SU-DHL-6 (cell line): ENCODE measurements around the gene NCOA4.
A peak's percentile ranks its signal among the peaks of the same experiment; 100 is the strongest.

Experiments used
- H2AFZ ChIP-seq: fragments of 200-600 bp; sonication (generic); 2 replicates; pipeline ENCODE4 v1.6.1; 2014; ENCODE audit warnings: low read depth, mild to moderate bottlenecking, moderate library complexity, mixed read lengths, antibody characterized with exemption, low read length; ENCODE audit not compliant: severe bottlenecking
- H3F3A ChIP-seq: fragments of 200-600 bp; shearing (Covaris generic); 2 replicates; pipeline ENCODE4 v1.6.0; 2016; ENCODE audit warnings: antibody characterized with exemption, mild to moderate bottlenecking; ENCODE audit not compliant: insufficient read depth
- H3K27ac ChIP-seq: fragments of 200-600 bp; sonication (generic); 2 replicates; pipeline ENCODE4 v1.5.1; 2016; ENCODE audit warnings: low read depth, mild to moderate bottlenecking, low read length, moderate library complexity, mixed read lengths
- H3K27me3 ChIP-seq: fragments of 200-600 bp; sonication (generic), shearing (Covaris generic); 2 replicates; pipeline ENCODE4 v1.6.0; 2014; ENCODE audit warnings: mild to moderate bottlenecking, low read length
- H3K36me3 ChIP-seq: fragments of 200-600 bp; sonication (generic); 2 replicates; pipeline ENCODE4 v1.6.1; 2014; ENCODE audit warnings: mild to moderate bottlenecking, low read length, mixed read lengths
- H3K4me2 ChIP-seq: fragments of 300-600, 200-600 bp; shearing (Covaris generic), sonication (generic); 2 replicates; pipeline ENCODE4 v1.6.0; 2014; ENCODE audit warnings: low read length, low read depth, mild to moderate bottlenecking; ENCODE audit not compliant: poor library complexity, severe bottlenecking
- H3K4me3 ChIP-seq: fragments of 200-600 bp; sonication (generic); 2 replicates; pipeline ENCODE4 v1.5.1; 2014; ENCODE audit warnings: antibody characterized with exemption, low read length, mild to moderate bottlenecking, mixed read lengths; ENCODE audit not compliant: insufficient read depth, poor library complexity, severe bottlenecking
- H3K79me2 ChIP-seq: fragments of 200-600 bp; sonication (generic); 2 replicates; pipeline ENCODE4 v1.6.1; 2014; ENCODE audit warnings: mild to moderate bottlenecking, low read length, moderate library complexity; ENCODE audit not compliant: insufficient read depth
- H3K9ac ChIP-seq: fragments of 200-600 bp; sonication (generic); 2 replicates; pipeline ENCODE4 v1.7.0; 2014; ENCODE audit warnings: mild to moderate bottlenecking, low read length
- H3K9me2 ChIP-seq: fragments of 200-600 bp; sonication (generic); replicated peaks from 2 replicates; pipeline ENCODE4 v1.6.1; 2014; ENCODE audit warnings: low read length; ENCODE audit not compliant: insufficient read depth
- H3K9me3 ChIP-seq: fragments of 200-600 bp; sonication (generic); 2 replicates; pipeline ENCODE4 v1.6.1; 2014; ENCODE audit warnings: low read length, mixed read lengths; ENCODE audit not compliant: insufficient read depth
- H4K20me1 ChIP-seq: fragments of 200-600 bp; sonication (generic); 2 replicates; pipeline ENCODE4 v1.6.1; 2014; ENCODE audit warnings: low read depth, mild to moderate bottlenecking, antibody characterized with exemption, low read length, moderate library complexity, mixed read lengths
- EZH2phosphoT487 ChIP-seq: fragments of 200-600 bp; sonication (generic), shearing (Covaris generic); conservative IDR thresholded peaks from 2 replicates; pipeline ENCODE4 v1.6.1; 2018; ENCODE audit warnings: mild to moderate bottlenecking, antibody characterized with exemption, low read length, moderate library complexity, mixed read lengths
- TF ChIP-seq, protein P1 (sequence below): fragments of 200-600 bp; sonication (generic); IDR thresholded peaks from one replicate; pipeline ENCODE4 v1.5.1; 2017; ENCODE audit warnings: antibody characterized with exemption, mild to moderate bottlenecking, low read length, moderate library complexity; ENCODE audit not compliant: insufficient read depth, poor library complexity, severe bottlenecking

NCOA4 gene

DNA sequence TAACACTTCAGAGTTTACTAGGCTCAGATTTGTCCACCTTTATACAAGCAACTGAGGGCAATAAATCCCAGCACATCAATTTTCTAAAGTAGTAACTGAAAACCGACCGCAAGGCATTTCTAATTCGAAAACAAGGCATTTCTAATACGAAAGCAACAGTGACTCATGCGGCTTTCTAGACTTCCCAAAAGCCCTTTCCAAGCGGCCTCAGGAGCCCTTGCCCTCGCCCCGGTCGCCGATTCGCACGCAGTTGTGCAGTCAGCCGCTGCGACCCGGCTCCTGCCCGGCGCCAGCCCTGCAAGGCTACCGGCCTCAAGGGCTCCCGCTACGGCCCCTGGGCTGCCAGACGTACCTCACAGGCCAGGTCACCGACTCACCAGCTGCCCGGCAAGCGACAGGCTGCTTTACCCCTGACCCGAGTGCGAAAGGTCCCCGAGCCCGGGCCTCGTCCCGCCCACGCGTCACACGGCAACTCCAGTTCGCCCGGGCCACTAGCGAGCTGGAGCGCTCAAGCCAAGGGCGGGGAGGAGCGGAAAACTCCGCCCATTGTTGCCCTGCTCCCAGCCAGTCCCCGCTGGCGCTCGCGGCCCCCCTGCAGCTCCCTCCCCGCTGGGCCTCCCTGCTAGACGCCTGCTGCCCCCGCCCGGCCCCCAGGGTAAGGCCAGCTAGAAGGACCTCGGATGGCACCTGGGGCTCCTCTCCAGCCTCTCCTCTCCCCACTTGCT lies 7.3 kb downstream of the NCOA4 start:
- Histone ChIP-seq H4K20me1 (peaks cover 44% of the 10 kb centered on the region), H3K4me3 (peak overlapping the region; percentile 26), H3K9me2 (no peaks in the 10 kb centered on the region)

DNA sequence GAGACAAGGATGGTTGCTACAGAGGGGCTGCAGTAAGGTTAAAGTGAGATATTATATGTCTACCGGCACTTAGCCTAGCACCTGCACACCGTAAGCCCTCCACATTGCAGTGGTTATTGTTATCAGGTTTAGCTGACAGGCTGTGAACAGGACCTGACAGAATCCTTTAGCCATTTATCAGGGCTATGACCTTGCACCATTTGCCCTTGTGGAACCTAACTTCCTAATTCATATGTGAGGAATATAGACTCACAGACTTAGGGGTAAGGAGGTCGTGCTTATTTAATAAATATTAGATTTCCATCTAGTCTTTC lies 10.1 kb downstream of the NCOA4 start:
- Histone ChIP-seq H3K27me3 (no peaks in the 10 kb centered on the region), H3K27ac (no peak overlapping the region), H3K36me3 (peaks cover 3% of the 10 kb centered on the region; the same call in 1 of the 2 replicates), H3K9me2 (no peaks in the 10 kb centered on the region), H3K79me2 (peaks cover 100% of the 10 kb centered on the region), H3K9ac (no peak overlapping the region), H2AFZ (no peak overlapping the region), H3K4me3 (no peak overlapping the region), H3K4me2 (no peak overlapping the region), H3F3A (no peaks in the 10 kb centered on the region), H3K9me3 (no peaks in the 10 kb centered on the region), H4K20me1 (peaks cover 19% of the 10 kb centered on the region)
- no peak for TF ChIP-seq EZH2phosphoT487
- TF ChIP-seq, protein P1, sequence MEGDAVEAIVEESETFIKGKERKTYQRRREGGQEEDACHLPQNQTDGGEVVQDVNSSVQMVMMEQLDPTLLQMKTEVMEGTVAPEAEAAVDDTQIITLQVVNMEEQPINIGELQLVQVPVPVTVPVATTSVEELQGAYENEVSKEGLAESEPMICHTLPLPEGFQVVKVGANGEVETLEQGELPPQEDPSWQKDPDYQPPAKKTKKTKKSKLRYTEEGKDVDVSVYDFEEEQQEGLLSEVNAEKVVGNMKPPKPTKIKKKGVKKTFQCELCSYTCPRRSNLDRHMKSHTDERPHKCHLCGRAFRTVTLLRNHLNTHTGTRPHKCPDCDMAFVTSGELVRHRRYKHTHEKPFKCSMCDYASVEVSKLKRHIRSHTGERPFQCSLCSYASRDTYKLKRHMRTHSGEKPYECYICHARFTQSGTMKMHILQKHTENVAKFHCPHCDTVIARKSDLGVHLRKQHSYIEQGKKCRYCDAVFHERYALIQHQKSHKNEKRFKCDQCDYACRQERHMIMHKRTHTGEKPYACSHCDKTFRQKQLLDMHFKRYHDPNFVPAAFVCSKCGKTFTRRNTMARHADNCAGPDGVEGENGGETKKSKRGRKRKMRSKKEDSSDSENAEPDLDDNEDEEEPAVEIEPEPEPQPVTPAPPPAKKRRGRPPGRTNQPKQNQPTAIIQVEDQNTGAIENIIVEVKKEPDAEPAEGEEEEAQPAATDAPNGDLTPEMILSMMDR = no peak

More for the DNA sequence above, 7.3 kb downstream of the NCOA4 start:
- Histone ChIP-seq H2AFZ (no peak overlapping the region), H3K36me3 (no peaks in the 10 kb centered on the region), H3K27ac (no peak overlapping the region), H3K9me3 (no peaks in the 10 kb centered on the region), H3K4me2 (peak overlapping the region; percentile 45), H3F3A (no peaks in the 10 kb centered on the region), H3K9ac (peak overlapping the region; percentile 6), H3K79me2 (peaks cover 100% of the 10 kb centered on the region), H3K27me3 (no peaks in the 10 kb centered on the region)
- TF ChIP-seq EZH2phosphoT487 = no peak
- TF ChIP-seq, protein P1 = no peak

GRCh38 chr10:46019569-46020343 lies 10.7 kb downstream of the NCOA4 start:
- Histone ChIP-seq H2AFZ (no peak overlapping the region), H3K4me3 (no peak overlapping the region), H3F3A (no peaks in the 10 kb centered on the region), H3K79me2 (peaks cover 95% of the 10 kb centered on the region), H3K36me3 (peaks cover 3% of the 10 kb centered on the region; the same call in 1 of the 2 replicates), H3K4me2 (no peak overlapping the region), H3K9me3 (no peaks in the 10 kb centered on the region), H3K27me3 (no peaks in the 10 kb centered on the region), H3K9me2 (no peaks in the 10 kb centered on the region), H3K27ac (no peak overlapping the region), H3K9ac (no peak overlapping the region), H4K20me1 (peaks cover 17% of the 10 kb centered on the region)
- TF ChIP-seq EZH2phosphoT487 = no peak
- TF ChIP-seq, protein P1 = no peak
